HCT116 (cell line): ENCODE results near the gene MPHOSPH6. TPM values are rescaled to one million over a fixed set of nuclear protein-coding genes. Genes with fewer than 3 reads are reported as not detected.

Source experiments
- ATAC-seq: fragments of 200-7000 bp; cut with Tn5 transposase; 2 replicates; pipeline ENCODE4 v1.9.1; 2020; ENCODE audit warnings: mild to moderate bottlenecking, moderate library complexity
- Bru-seq: library from RNA; stranded (reverse); fragments of 400-500 nt; gene quantifications from one replicate; lab custom pipeline; 2021; lab: Mats Ljungman, UMichigan
- BruChase-seq, 2 experiments: library from RNA; stranded (reverse); fragments of 400-500 nt; gene quantifications; one replicate each; lab custom pipeline; 2021; lab: Mats Ljungman, UMichigan
- BruUV-seq: library from RNA; stranded (reverse); fragments of 400-500 nt; replicated peaks from 2 replicates; lab custom pipeline; 2021; lab: Mats Ljungman, UMichigan
- CTCF ChIA-PET: fragments of 300-600 bp; sonication (Branson Sonifier 250); formaldehyde crosslinking; loops from one replicate; lab custom pipeline; 2021; ENCODE audit warnings: antibody characterized with exemption; lab: Charles Lee
- POLR2A ChIA-PET: fragments of 300-600, 350-600 bp; sonication (Branson Sonifier 250); formaldehyde crosslinking; loops from one replicate; lab custom pipeline; 2021; ENCODE audit warnings: antibody characterized with exemption; lab: Charles Lee
- RAD21 ChIA-PET, 2 experiments: fragments of 300-600 bp; sonication (Branson Sonifier 250); formaldehyde crosslinking; loops; one replicate each; lab custom pipeline; 2023; ENCODE audit warnings: low total read pairs in 2 of 2; ENCODE audit not compliant: uncharacterized antibody in 2 of 2, unreplicated experiment in 2 of 2, low non-redundant PET in 1 of 2; lab: Charles Lee
- DNase-seq: peaks from one replicate; pipeline ENCODE4 v3.0.0-alpha.2; 2010; ENCODE audit warnings: low read depth, low spot score
- H2AFZ ChIP-seq: fragments of 200-600 bp; shearing (Covaris generic), sonication (generic); 2 replicates; pipeline ENCODE4 v1.6.1; 2017; ENCODE audit warnings: low read depth, mixed run types, mixed read lengths, antibody characterized with exemption, low read length; ENCODE audit not compliant: poor library complexity, severe bottlenecking
- H3K27ac ChIP-seq: 2 replicates; pipeline ENCODE4 v1.5.1; 2012; ENCODE audit warnings: low read depth, low read length
- H3K27me3 ChIP-seq: fragments of 200-600 bp; sonication (generic); 2 replicates; pipeline ENCODE4 v1.6.1; 2016; ENCODE audit warnings: mixed run types, low read length, mixed read lengths; ENCODE audit not compliant: insufficient read depth
- H3K36me3 ChIP-seq, 2 experiments: fragments of 200-500 bp in 1 of 2; fragments of 200-600 bp in 1 of 2; sonication (Bioruptor generic) in 1 of 2; sonication (generic) in 1 of 2; 2 replicates each; pipeline versions ENCODE4 v1.5.1 to v1.6.1; 2014 to 2016; ENCODE audit warnings: low read length in 2 of 2, inconsistent platforms in 1 of 2, mixed read lengths in 1 of 2, mixed run types in 1 of 2; ENCODE audit not compliant: insufficient read depth in 2 of 2, control insufficient read depth in 1 of 2
- H3K4me1 ChIP-seq, 2 experiments: fragments of 200-600 bp in 1 of 2; sonication (generic) in 1 of 2; 2 replicates each; pipeline versions ENCODE4 v1.5.1 to v1.6.1; 2012 to 2017; ENCODE audit warnings: low read length in 2 of 2, inconsistent platforms in 1 of 2, mild to moderate bottlenecking in 1 of 2, mixed read lengths in 1 of 2, mixed run types in 1 of 2, moderate library complexity in 1 of 2; ENCODE audit not compliant: insufficient read depth in 2 of 2, control insufficient read depth in 1 of 2
- H3K4me2 ChIP-seq: fragments of 200-600 bp; sonication (generic); 2 replicates; pipeline ENCODE4 v1.6.1; 2017; ENCODE audit warnings: mixed run types, low read length, mixed read lengths
- H3K4me3 ChIP-seq, 2 experiments: fragments of 200-600 bp in 1 of 2; sonication (generic) in 1 of 2; replicated peaks in 1 of 2; 2 replicates each; pipeline ENCODE4 v1.5.1; 2011 to 2016; ENCODE audit warnings: low read length in 2 of 2, control low read depth in 1 of 2, low read depth in 1 of 2, mild to moderate bottlenecking in 1 of 2, mixed read lengths in 1 of 2, mixed run types in 1 of 2
- H3K79me2 ChIP-seq: fragments of 200-600 bp; sonication (generic); 2 replicates; pipeline ENCODE4 v1.6.1; 2017; ENCODE audit warnings: mild to moderate bottlenecking, mixed run types, low read length, moderate library complexity, mixed read lengths; ENCODE audit not compliant: insufficient read depth
- H3K9ac ChIP-seq: fragments of 200-600 bp; sonication (generic); 2 replicates; pipeline ENCODE4 v1.6.1; 2016; ENCODE audit warnings: low read length, mixed read lengths
- H3K9me2 ChIP-seq: fragments of 200-600 bp; sonication (generic), shearing (Covaris generic); 2 replicates; pipeline ENCODE4 v1.6.1; 2017; ENCODE audit warnings: mixed run types, mild to moderate bottlenecking, moderate library complexity; ENCODE audit not compliant: insufficient read depth
- H3K9me3 ChIP-seq, 2 experiments: fragments of 200-500 bp in 1 of 2; fragments of 200-600 bp in 1 of 2; sonication (Bioruptor generic) in 1 of 2; sonication (generic) in 1 of 2; 2 replicates each; pipeline ENCODE4 v1.6.1; 2014 to 2017; ENCODE audit warnings: low read length in 2 of 2, mixed read lengths in 2 of 2, inconsistent platforms in 1 of 2, low read depth in 1 of 2, mild to moderate bottlenecking in 1 of 2, mixed run types in 1 of 2, moderate library complexity in 1 of 2; ENCODE audit not compliant: control insufficient read depth in 1 of 2, insufficient read depth in 1 of 2
- H4K20me1 ChIP-seq: fragments of 200-600 bp; sonication (generic), shearing (Covaris generic); 2 replicates; pipeline ENCODE4 v1.6.1; 2017; ENCODE audit warnings: mixed run types, mild to moderate bottlenecking, moderate library complexity; ENCODE audit not compliant: insufficient read depth
- CBX3 ChIP-seq: IDR thresholded peaks from 2 replicates; pipeline ENCODE4 v1.6.1; 2012; ENCODE audit warnings: low read depth
- CEBPB ChIP-seq: IDR thresholded peaks from 2 replicates; pipeline ENCODE4 v1.6.1; 2012; ENCODE audit warnings: low read depth
- EGR1 ChIP-seq: IDR thresholded peaks from 2 replicates; pipeline ENCODE4 v1.6.1; 2012; ENCODE audit warnings: low read depth
- ELF1 ChIP-seq: IDR thresholded peaks from 2 replicates; pipeline ENCODE4 v1.6.1; 2012; ENCODE audit warnings: low read depth, borderline replicate concordance
- FOSL1 ChIP-seq: IDR thresholded peaks from 2 replicates; pipeline ENCODE4 v1.6.1; 2012; ENCODE audit warnings: low read depth
- POLR2A ChIP-seq: IDR thresholded peaks from 2 replicates; pipeline ENCODE4 v1.7.0; 2011; ENCODE audit warnings: borderline replicate concordance; ENCODE audit not compliant: insufficient read depth, insufficient read length; ENCODE audit errors: extremely low read depth
- POLR2AphosphoS5 ChIP-seq: IDR thresholded peaks from 2 replicates; pipeline ENCODE4 v1.6.1; 2011; ENCODE audit warnings: mild to moderate bottlenecking, low read depth, low read length, moderate library complexity
- SIN3A ChIP-seq: IDR thresholded peaks from 2 replicates; pipeline ENCODE4 v1.6.1; 2012; ENCODE audit warnings: low read depth
- ZFX ChIP-seq: fragments of 450-650 bp; IDR thresholded peaks from 2 replicates; pipeline ENCODE4 v1.6.1; 2017
- ZNF274 ChIP-seq: fragments of 200-500 bp; sonication (Bioruptor generic); IDR thresholded peaks from 2 replicates; pipeline ENCODE4 v1.6.1; 2014; ENCODE audit warnings: mild to moderate bottlenecking, low read depth, low read length, inconsistent platforms
- intact Hi-C: fragments of 100-400 bp; cut with micrococcal nuclease; formaldehyde crosslinking; loops from 2 replicates; pipeline ENCODE4 v1.10.0; 2022
- long read RNA-seq: library from polyadenylated mRNA; unstranded; transcript quantifications from one replicate; pipeline ENCODE4 v2.0.0, GENCODE V29; 2021; ENCODE audit not compliant: unreplicated experiment
- polyA plus RNA-seq: library from polyadenylated mRNA; unstranded; fragments of >200 nt; gene quantifications from 2 replicates; pipeline ENCODE4 v1.2.1, GENCODE V29; 2012; ENCODE audit warnings: missing spikeins
- total RNA-seq: library from RNA; stranded (reverse); gene quantifications from one replicate; pipeline ENCODE4 v1.2.1, GENCODE V29; 2021; ENCODE audit not compliant: unreplicated experiment
- TF ChIP-seq, protein P1 (sequence below): IDR thresholded peaks from 2 replicates; pipeline ENCODE4 v1.6.1; 2011; ENCODE audit warnings: mild to moderate bottlenecking, low read length, moderate library complexity; ENCODE audit not compliant: insufficient replicate concordance; ENCODE audit errors: extremely low read depth
- TF ChIP-seq, protein P2 (sequence below): IDR thresholded peaks from 2 replicates; pipeline ENCODE4 v1.6.1; 2012
- TF ChIP-seq, protein P3 (sequence below): IDR thresholded peaks from 2 replicates; pipeline ENCODE4 v1.6.1; 2012; ENCODE audit warnings: low read depth
- TF ChIP-seq, protein P4 (sequence below), 3 experiments: fragments of 200-600 bp in 1 of 3; sonication (generic) in 1 of 3; IDR thresholded peaks in 2 of 3; conservative IDR thresholded peaks in 1 of 3; 2 replicates each; pipeline ENCODE4 v1.5.1; 2012 to 2017; ENCODE audit warnings: low read depth in 2 of 3, low read length in 2 of 3, antibody characterized with exemption in 1 of 3, borderline replicate concordance in 1 of 3, control low read depth in 1 of 3, mild to moderate bottlenecking in 1 of 3, mixed read lengths in 1 of 3, mixed run types in 1 of 3, moderate library complexity in 1 of 3; ENCODE audit not compliant: insufficient read depth in 1 of 3

The MPHOSPH6 gene, protein sequence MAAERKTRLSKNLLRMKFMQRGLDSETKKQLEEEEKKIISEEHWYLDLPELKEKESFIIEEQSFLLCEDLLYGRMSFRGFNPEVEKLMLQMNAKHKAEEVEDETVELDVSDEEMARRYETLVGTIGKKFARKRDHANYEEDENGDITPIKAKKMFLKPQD
- total RNA-seq (52.2 TPM), Bru-seq, nascent RNA (percentile 90 among the genes with signal in this experiment), BruChase-seq, experiment 1, labeled RNA remaining after a 6-hour chase (percentile 90 among the genes with signal in this experiment), BruChase-seq, experiment 2, labeled RNA remaining after a 2-hour chase (percentile 96 among the genes with signal in this experiment)
- 12.7 and 20.0 TPM in 2 replicates for polyA plus RNA-seq
- long read RNA-seq, transcript MPHOSPH6-201 (5 exons, 1,103 nt) = major isoform, 56 of 85 reads
- long read RNA-seq, transcript MPHOSPH6-207 (2 exons, 392 nt) = minor isoform, 8 of 85 reads
- long read RNA-seq, partial matches to known transcripts = 7 of 85 reads
- long read RNA-seq, other reads (novel, unspliced or antisense) = 14 of 85 reads

DNA sequence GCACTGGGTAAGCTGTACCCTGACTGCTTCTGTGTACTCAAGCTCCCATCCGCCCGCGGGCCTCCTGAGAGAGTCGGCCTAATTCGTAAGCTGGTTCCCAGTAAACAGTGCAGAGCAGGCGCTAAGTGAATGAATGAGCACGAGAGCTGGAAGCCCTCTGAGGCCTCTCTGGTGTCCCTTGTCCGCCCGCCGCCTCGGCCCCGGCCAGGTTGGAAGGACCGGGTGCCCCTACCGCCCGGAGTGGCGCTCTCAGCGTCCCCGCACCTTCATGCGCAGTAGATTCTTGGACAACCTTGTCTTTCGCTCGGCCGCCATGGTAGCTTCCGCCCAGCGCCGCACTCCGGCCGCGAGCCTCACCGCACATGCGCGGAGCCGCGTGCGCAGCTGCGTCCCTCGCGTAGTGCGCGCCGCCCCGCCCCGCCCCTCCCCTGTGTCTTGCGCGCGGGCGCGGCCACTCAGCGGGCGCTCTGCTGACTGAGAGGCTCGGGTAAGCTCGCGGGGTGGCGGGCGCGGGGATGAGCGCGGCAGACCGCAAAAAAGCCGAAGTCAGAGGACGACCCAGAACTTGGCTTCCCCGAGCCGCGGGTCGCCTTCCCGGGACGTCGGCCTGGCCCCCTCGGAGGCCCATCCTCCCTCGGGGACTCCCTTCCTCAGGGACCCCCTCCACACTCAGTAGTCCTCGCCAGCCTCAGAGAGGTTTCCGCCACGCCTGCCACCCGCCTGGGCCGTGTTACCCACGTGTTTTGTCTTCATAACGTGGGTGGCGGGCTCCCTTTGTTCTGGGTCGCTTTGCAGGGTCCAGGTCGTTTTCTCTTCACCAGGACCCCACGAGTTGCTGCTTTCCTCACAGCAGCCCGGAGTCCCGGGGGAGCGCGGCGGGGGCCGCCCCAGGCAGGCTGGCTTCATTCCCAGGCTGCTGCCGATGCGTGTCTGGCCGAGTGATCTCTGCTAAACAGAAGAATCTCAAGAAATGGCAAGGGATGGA lies at the start of gene MPHOSPH6:
MPHOSPH6 (minus strand) TSS at position 364 of the 985 bp plus-strand sequence; CDS start at position 315, 49 bp downstream.
- Histone ChIP-seq H3K27me3 (peaks cover 34% of the 10 kb centered on the region), H3K4me2 (peak within 1 kb of the TSS; percentile 71), H3K9ac (peak within 1 kb of the TSS; percentile 89), H3K36me3 (peaks cover 6 to 25% of the 10 kb centered on the region in 2 experiments), H3K79me2 (peaks cover 48% of the 10 kb centered on the region), H3K4me3 (peak within 1 kb of the TSS; percentile 83 to 93), H3K9me2 (no peaks in the 10 kb centered on the region), H2AFZ (peak within 1 kb of the TSS; percentile 3), H3K4me1 (peaks cover 5 to 13% of the 10 kb centered on the region in 2 experiments; a peak in 3 of 4 replicates), H3K9me3 (no peaks in the 10 kb centered on the region), H4K20me1 (no peaks in the 10 kb centered on the region), H3K27ac (peak within 1 kb of the TSS; percentile 66; the same call in 1 of the 2 replicates)
- intact Hi-C loops = loop anchor here (5.0 kb wide), 1 partner anchor 158 kb away; the partner anchor contains the start of gene SDR42E1
- peak; percentile 99 for ATAC-seq
- BruUV-seq = no TSS peak
- ChIA-PET RAD21 (no interaction called here), POLR2A (interaction anchor here (1.0 to 1.1 kb wide), 2 partner anchors 9 to 19 kb away, joined by 3 to 4 read pairs; no protein-coding TSS in a partner anchor), CTCF (interaction anchor here (1.1 to 1.6 kb wide), 4 partner anchors 60 to 297 kb away, joined by 3 to 8 read pairs (median 4); no protein-coding TSS in a partner anchor)
- peak; percentile 80 for DNase-seq
- TF ChIP-seq EGR1 = no peak
- TF ChIP-seq ZFX = peak; percentile 76
- no peak for TF ChIP-seq CEBPB
- TF ChIP-seq ELF1 = no peak
- TF ChIP-seq, protein P1, sequence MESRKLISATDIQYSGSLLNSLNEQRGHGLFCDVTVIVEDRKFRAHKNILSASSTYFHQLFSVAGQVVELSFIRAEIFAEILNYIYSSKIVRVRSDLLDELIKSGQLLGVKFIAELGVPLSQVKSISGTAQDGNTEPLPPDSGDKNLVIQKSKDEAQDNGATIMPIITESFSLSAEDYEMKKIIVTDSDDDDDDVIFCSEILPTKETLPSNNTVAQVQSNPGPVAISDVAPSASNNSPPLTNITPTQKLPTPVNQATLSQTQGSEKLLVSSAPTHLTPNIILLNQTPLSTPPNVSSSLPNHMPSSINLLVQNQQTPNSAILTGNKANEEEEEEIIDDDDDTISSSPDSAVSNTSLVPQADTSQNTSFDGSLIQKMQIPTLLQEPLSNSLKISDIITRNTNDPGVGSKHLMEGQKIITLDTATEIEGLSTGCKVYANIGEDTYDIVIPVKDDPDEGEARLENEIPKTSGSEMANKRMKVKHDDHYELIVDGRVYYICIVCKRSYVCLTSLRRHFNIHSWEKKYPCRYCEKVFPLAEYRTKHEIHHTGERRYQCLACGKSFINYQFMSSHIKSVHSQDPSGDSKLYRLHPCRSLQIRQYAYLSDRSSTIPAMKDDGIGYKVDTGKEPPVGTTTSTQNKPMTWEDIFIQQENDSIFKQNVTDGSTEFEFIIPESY = no peak
- peak; percentile 94 for TF ChIP-seq POLR2AphosphoS5
- TF ChIP-seq, protein P2, sequence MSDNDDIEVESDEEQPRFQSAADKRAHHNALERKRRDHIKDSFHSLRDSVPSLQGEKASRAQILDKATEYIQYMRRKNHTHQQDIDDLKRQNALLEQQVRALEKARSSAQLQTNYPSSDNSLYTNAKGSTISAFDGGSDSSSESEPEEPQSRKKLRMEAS = peak; percentile 97
- TF ChIP-seq CBX3 = peak; percentile 88
- TF ChIP-seq FOSL1 = no peak
- TF ChIP-seq POLR2A = peak; percentile 91
- TF ChIP-seq, protein P3, sequence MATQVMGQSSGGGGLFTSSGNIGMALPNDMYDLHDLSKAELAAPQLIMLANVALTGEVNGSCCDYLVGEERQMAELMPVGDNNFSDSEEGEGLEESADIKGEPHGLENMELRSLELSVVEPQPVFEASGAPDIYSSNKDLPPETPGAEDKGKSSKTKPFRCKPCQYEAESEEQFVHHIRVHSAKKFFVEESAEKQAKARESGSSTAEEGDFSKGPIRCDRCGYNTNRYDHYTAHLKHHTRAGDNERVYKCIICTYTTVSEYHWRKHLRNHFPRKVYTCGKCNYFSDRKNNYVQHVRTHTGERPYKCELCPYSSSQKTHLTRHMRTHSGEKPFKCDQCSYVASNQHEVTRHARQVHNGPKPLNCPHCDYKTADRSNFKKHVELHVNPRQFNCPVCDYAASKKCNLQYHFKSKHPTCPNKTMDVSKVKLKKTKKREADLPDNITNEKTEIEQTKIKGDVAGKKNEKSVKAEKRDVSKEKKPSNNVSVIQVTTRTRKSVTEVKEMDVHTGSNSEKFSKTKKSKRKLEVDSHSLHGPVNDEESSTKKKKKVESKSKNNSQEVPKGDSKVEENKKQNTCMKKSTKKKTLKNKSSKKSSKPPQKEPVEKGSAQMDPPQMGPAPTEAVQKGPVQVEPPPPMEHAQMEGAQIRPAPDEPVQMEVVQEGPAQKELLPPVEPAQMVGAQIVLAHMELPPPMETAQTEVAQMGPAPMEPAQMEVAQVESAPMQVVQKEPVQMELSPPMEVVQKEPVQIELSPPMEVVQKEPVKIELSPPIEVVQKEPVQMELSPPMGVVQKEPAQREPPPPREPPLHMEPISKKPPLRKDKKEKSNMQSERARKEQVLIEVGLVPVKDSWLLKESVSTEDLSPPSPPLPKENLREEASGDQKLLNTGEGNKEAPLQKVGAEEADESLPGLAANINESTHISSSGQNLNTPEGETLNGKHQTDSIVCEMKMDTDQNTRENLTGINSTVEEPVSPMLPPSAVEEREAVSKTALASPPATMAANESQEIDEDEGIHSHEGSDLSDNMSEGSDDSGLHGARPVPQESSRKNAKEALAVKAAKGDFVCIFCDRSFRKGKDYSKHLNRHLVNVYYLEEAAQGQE = no peak
- TF ChIP-seq SIN3A = peak; percentile 52; the same call in 1 of the 2 replicates
- no peak for TF ChIP-seq ZNF274
- TF ChIP-seq, protein P4, sequence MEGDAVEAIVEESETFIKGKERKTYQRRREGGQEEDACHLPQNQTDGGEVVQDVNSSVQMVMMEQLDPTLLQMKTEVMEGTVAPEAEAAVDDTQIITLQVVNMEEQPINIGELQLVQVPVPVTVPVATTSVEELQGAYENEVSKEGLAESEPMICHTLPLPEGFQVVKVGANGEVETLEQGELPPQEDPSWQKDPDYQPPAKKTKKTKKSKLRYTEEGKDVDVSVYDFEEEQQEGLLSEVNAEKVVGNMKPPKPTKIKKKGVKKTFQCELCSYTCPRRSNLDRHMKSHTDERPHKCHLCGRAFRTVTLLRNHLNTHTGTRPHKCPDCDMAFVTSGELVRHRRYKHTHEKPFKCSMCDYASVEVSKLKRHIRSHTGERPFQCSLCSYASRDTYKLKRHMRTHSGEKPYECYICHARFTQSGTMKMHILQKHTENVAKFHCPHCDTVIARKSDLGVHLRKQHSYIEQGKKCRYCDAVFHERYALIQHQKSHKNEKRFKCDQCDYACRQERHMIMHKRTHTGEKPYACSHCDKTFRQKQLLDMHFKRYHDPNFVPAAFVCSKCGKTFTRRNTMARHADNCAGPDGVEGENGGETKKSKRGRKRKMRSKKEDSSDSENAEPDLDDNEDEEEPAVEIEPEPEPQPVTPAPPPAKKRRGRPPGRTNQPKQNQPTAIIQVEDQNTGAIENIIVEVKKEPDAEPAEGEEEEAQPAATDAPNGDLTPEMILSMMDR (IDR thresholded peaks at IDR 0.05 in 2 of 3, conservative IDR thresholded peaks at IDR 0.05 in 1 of 3; ENCODE audit: borderline replicate concordance in 1 of 3, insufficient read depth in 1 of 3, low read depth in 2 of 3, low read length in 2 of 3) = no peak; a peak in 1 of 6 replicates
